H1 (cell line): ENCODE measurements around the gene KRTAP4-1. TPM values are rescaled to one million over a fixed set of nuclear protein-coding genes. Genes with fewer than 3 reads are reported as not detected.
"Not testable (repeated sequence)": the region's sequence is repeated elsewhere in the genome, so short reads cannot be mapped to it uniquely, and the experiment has no call there.

ENCODE experiments used
- CTCF ChIA-PET: fragments of 300-600 bp; sonication (Branson Sonifier 250); formaldehyde crosslinking; loops from one replicate; lab custom pipeline; 2021; ENCODE audit not compliant: partially characterized antibody; lab: Charles Lee
- POLR2A ChIA-PET: fragments of 300-600 bp; sonication (Branson Sonifier 250); formaldehyde crosslinking; loops from one replicate; lab custom pipeline; 2021; ENCODE audit warnings: inconsistent platforms; ENCODE audit not compliant: partially characterized antibody; lab: Charles Lee
- DNase-seq, 2 experiments: peaks; one replicate each; pipeline versions ENCODE4 v3.0.0 to v3.0.0-alpha.2; 2010 to 2022; ENCODE audit warnings: low spot score in 2 of 2, low read depth in 1 of 2, mixed read lengths in 1 of 2
- FAIRE-seq: peaks from 2 replicates; lab custom pipeline; 2011; peaks lifted over from hg19 to GRCh38; lab: Jason Lieb, UNC
- H2AFZ ChIP-seq: 2 replicates; pipeline ENCODE4 v1.8.1; 2012; ENCODE audit warnings: low read length, inconsistent platforms
- H2AK5ac ChIP-seq: 2 replicates; pipeline ENCODE4 v1.6.1; 2013; ENCODE audit warnings: low read depth, low read length
- H2BK120ac ChIP-seq: replicated peaks from 2 replicates; pipeline ENCODE3; 2013; ENCODE audit warnings: low read depth, low read length, inconsistent platforms
- H2BK12ac ChIP-seq: 2 replicates; pipeline ENCODE4 v1.6.1; 2013; ENCODE audit warnings: low read depth, low read length
- H2BK15ac ChIP-seq: 2 replicates; pipeline ENCODE4 v1.6.1; 2013; ENCODE audit warnings: low read length
- H2BK20ac ChIP-seq: 2 replicates; pipeline ENCODE4 v1.6.1; 2013; ENCODE audit warnings: low read length
- H2BK5ac ChIP-seq: 2 replicates; pipeline ENCODE4 v1.6.1; 2013; ENCODE audit warnings: low read depth, low read length
- H3K14ac ChIP-seq: 2 replicates; pipeline ENCODE4 v1.6.1; 2013; ENCODE audit warnings: inconsistent platforms; ENCODE audit not compliant: insufficient read length
- H3K18ac ChIP-seq: 2 replicates; pipeline ENCODE4 v1.6.1; 2013; ENCODE audit warnings: low read length; ENCODE audit errors: extremely low read depth
- H3K23ac ChIP-seq: 2 replicates; pipeline ENCODE4 v1.6.1; 2013; ENCODE audit warnings: inconsistent platforms; ENCODE audit not compliant: insufficient read length
- H3K23me2 ChIP-seq: 2 replicates; pipeline ENCODE4 v1.6.1; 2013; ENCODE audit warnings: low read depth, low read length
- H3K27ac ChIP-seq: 2 replicates; pipeline ENCODE4 v1.6.1; 2011; ENCODE audit warnings: low read depth, low read length, inconsistent platforms
- H3K27me3 ChIP-seq, 4 experiments: replicated peaks in 1 of 4; 1 replicate in 1 of 4; 2 replicates in 3 of 4; pipeline versions ENCODE4 v1.6.1 to v1.8.1; 2011 to 2013; ENCODE audit warnings: low read length in 3 of 4, mild to moderate bottlenecking in 3 of 4, inconsistent platforms in 2 of 4, mixed read lengths in 2 of 4, moderate library complexity in 1 of 4; ENCODE audit not compliant: control insufficient read depth in 3 of 4, insufficient read depth in 3 of 4; ENCODE audit errors: extremely low read depth in 1 of 4
- H3K36me3 ChIP-seq, 4 experiments: 2 replicates each; pipeline versions ENCODE4 v1.6.1 to v1.8.1; 2011 to 2013; ENCODE audit warnings: mild to moderate bottlenecking in 4 of 4, low read length in 3 of 4, moderate library complexity in 2 of 4, control low read depth in 1 of 4, inconsistent platforms in 1 of 4; ENCODE audit not compliant: insufficient read depth in 4 of 4, control insufficient read depth in 2 of 4
- H3K4ac ChIP-seq: replicated peaks from 2 replicates; pipeline ENCODE3; 2013; ENCODE audit warnings: low read length, low read depth, mixed read lengths, inconsistent platforms; ENCODE audit not compliant: insufficient read length
- H3K4me1 ChIP-seq, 4 experiments: replicated peaks in 1 of 4; 1 replicate in 1 of 4; 2 replicates in 3 of 4; pipeline versions ENCODE4 v1.6.1 to v1.8.1; 2011 to 2013; ENCODE audit warnings: low read length in 3 of 4, inconsistent platforms in 2 of 4, mixed read lengths in 1 of 4; ENCODE audit not compliant: insufficient read depth in 4 of 4, control insufficient read depth in 3 of 4
- H3K4me2 ChIP-seq, 2 experiments: 2 replicates each; pipeline versions ENCODE4 v1.6.1 to v1.8.1; 2011 to 2013; ENCODE audit warnings: low read depth in 2 of 2, low read length in 2 of 2, control low read depth in 1 of 2, inconsistent platforms in 1 of 2, mild to moderate bottlenecking in 1 of 2; ENCODE audit not compliant: insufficient read depth in 1 of 2
- H3K4me3 ChIP-seq, 4 experiments: fragments of 200-600, 300-600 bp in 1 of 4; sonication (generic), shearing (Covaris generic), sonication (Bioruptor Twin) in 1 of 4; 2 replicates each; pipeline versions ENCODE4 v1.5.1 to v1.8.1; 2011 to 2016; ENCODE audit warnings: low read length in 4 of 4, low read depth in 3 of 4, control low read depth in 2 of 4, inconsistent platforms in 2 of 4, mild to moderate bottlenecking in 2 of 4, mixed read lengths in 1 of 4, moderate library complexity in 1 of 4; ENCODE audit not compliant: insufficient read depth in 2 of 4; ENCODE audit errors: extremely low read depth in 1 of 4
- H3K56ac ChIP-seq: replicated peaks from 2 replicates; pipeline ENCODE3; 2013; ENCODE audit warnings: low read depth, mild to moderate bottlenecking, mixed read lengths, low read length, inconsistent platforms; ENCODE audit not compliant: insufficient read length
- H3K79me1 ChIP-seq: 2 replicates; pipeline ENCODE4 v1.6.1; 2013; ENCODE audit warnings: low read depth, low read length, control low read depth
- H3K79me2 ChIP-seq, 2 experiments: 2 replicates each; pipeline versions ENCODE4 v1.6.1 to v1.8.1; 2012 to 2013; ENCODE audit warnings: low read length in 2 of 2, mild to moderate bottlenecking in 2 of 2, inconsistent platforms in 1 of 2; ENCODE audit not compliant: insufficient read depth in 2 of 2, control insufficient read depth in 1 of 2
- H3K9ac ChIP-seq, 4 experiments: replicated peaks in 1 of 4; 1 replicate in 1 of 4; 2 replicates in 3 of 4; pipeline versions ENCODE4 v1.6.1 to v1.8.1; 2011 to 2013; ENCODE audit warnings: low read depth in 3 of 4, low read length in 3 of 4, control low read depth in 2 of 4, mild to moderate bottlenecking in 2 of 4, moderate library complexity in 2 of 4, inconsistent platforms in 1 of 4; ENCODE audit errors: extremely low read depth in 1 of 4
- H3K9me3 ChIP-seq, 2 experiments: 2 replicates each; pipeline versions ENCODE4 v1.6.1 to v1.8.1; 2012 to 2013; ENCODE audit warnings: mild to moderate bottlenecking in 2 of 2, moderate library complexity in 2 of 2, control low read depth in 1 of 2, inconsistent platforms in 1 of 2, low read depth in 1 of 2, low read length in 1 of 2, mixed read lengths in 1 of 2; ENCODE audit not compliant: insufficient read depth in 2 of 2
- H4K20me1 ChIP-seq, 2 experiments: replicated peaks in 1 of 2; 2 replicates each; pipeline versions ENCODE3 to v1.8.1; 2011 to 2013; ENCODE audit warnings: inconsistent platforms in 2 of 2, low read length in 2 of 2, mild to moderate bottlenecking in 1 of 2; ENCODE audit not compliant: insufficient read depth in 2 of 2, control insufficient read depth in 1 of 2
- H4K5ac ChIP-seq: 2 replicates; pipeline ENCODE4 v1.6.1; 2013; ENCODE audit warnings: low read length, low read depth, mixed read lengths, inconsistent platforms; ENCODE audit not compliant: insufficient read length
- H4K8ac ChIP-seq: 2 replicates; pipeline ENCODE4 v1.8.0; 2013; ENCODE audit warnings: mild to moderate bottlenecking, moderate library complexity, low read length, inconsistent platforms; ENCODE audit not compliant: insufficient read depth; ENCODE audit errors: extremely low read depth
- H4K91ac ChIP-seq: replicated peaks from 2 replicates; pipeline ENCODE3; 2013; ENCODE audit warnings: low read length, mixed read lengths, inconsistent platforms; ENCODE audit not compliant: insufficient read length
- SP1 ChIP-seq: IDR thresholded peaks from 2 replicates; pipeline ENCODE4 v1.6.1; 2011; ENCODE audit warnings: low read depth, low read length
- WGBS, 2 experiments: shearing (Covaris generic) in 1 of 2; methylation state at CpG; one replicate each; pipeline versions ENCODE4 v1.1.6 to v1.1.7; 2013 to 2015; ENCODE audit warnings: low lambda C conversion rate in 2 of 2, mixed read lengths in 2 of 2, inconsistent platforms in 1 of 2, low coverage in 1 of 2, missing lambda C conversion rate in 1 of 2; ENCODE audit not compliant: insufficient replicate concordance in 2 of 2, insufficient coverage in 1 of 2, insufficient read length in 1 of 2; ENCODE audit errors: extremely low coverage in 1 of 2, missing lambda C conversion rate in 1 of 2; 5-methylcytosine and 5-hydroxymethylcytosine counted together
- polyA plus RNA-seq, 7 experiments: library from polyadenylated mRNA; depleted of rRNA in 3 of 7; stranded (reverse) in 5 of 7; unstranded in 2 of 7; fragments of >200 nt in 5 of 7; fragments of 200-250 nt in 2 of 7; gene quantifications; 1 replicate in 5 of 7; 2 replicates in 1 of 7; 4 replicates in 1 of 7; pipeline versions ENCODE4 v1.2.1 to v1.2.3, GENCODE V29; 2011 to 2013; ENCODE audit warnings: missing spikeins in 2 of 7, mixed read lengths in 2 of 7
- total RNA-seq: library from RNA; stranded (reverse); fragmentation: NEBNext Ultra II Directional; extraction: Animal tissue kit (Norgen Biotek cat#: 25700); gene quantifications from 2 replicates; pipeline ENCODE4 v1.2.1, GENCODE V29; 2021

Gene KRTAP4-1
- total and polyA plus RNA-seq, 2 of the 8 experiments (the other 6 are each of a cell fraction or from before 2014, with no cell fraction given) = not detected

- no peak for TF ChIP-seq SP1
These were observed 44.2 kb downstream of the KRTAP4-1 start, which contains the start of gene KRTAP4-6 (continued) for GRCh38 chr17:41140360-41141131.

- H2BK5ac ChIP-seq, H4K5ac ChIP-seq, H3K56ac ChIP-seq, H2BK12ac ChIP-seq, H3K23ac ChIP-seq, H2AFZ ChIP-seq, H2BK20ac ChIP-seq, H3K36me3 ChIP-seq, POLR2A ChIA-PET, H3K4me1 ChIP-seq, H4K8ac ChIP-seq, H3K9ac ChIP-seq, H3K4ac ChIP-seq, H3K27me3 ChIP-seq, H2BK120ac ChIP-seq, DNase-seq, FAIRE-seq, H4K20me1 ChIP-seq, H2BK15ac ChIP-seq, H3K27ac ChIP-seq, H3K14ac ChIP-seq, H3K18ac ChIP-seq, H3K4me3 ChIP-seq, H2AK5ac ChIP-seq, H4K91ac ChIP-seq, H3K4me2 ChIP-seq, H3K23me2 ChIP-seq, H3K79me2 ChIP-seq, H3K79me1 ChIP-seq, CTCF ChIA-PET: not testable (repeated sequence)
- 89% methylated on average over 12 of the region's 12 CpGs; no CpG with 5 or more reads in 1 of the 2 experiments for WGBS, 2 experiments
- peaks cover 12% of the 10 kb centered on the region in 2 experiments; a peak in 3 of 4 replicates for H3K9me3 ChIP-seq
These were observed 44.8 kb downstream of the KRTAP4-1 start for GRCh38 chr17:41139865-41140264.
